K562 (cell line): Measurements from ENCODE around the gene SEC24B. TPM values are rescaled to one million over a fixed set of nuclear protein-coding genes. Genes with fewer than 3 reads are reported as not detected.

Experiments used
- CREM ChIP-seq: IDR thresholded peaks from 2 replicates; pipeline ENCODE4 v1.6.1; 2014; ENCODE audit warnings: antibody characterized with exemption, low read depth
- EP400 ChIP-seq: fragments of 450-650 bp; IDR thresholded peaks from 2 replicates; pipeline ENCODE4 v1.6.1; 2017; ENCODE audit warnings: antibody characterized with exemption, mild to moderate bottlenecking, moderate library complexity
- MCM2 ChIP-seq: fragments of 450-650 bp; IDR thresholded peaks from 2 replicates; pipeline ENCODE4 v1.6.1; 2017; ENCODE audit warnings: low read depth, mild to moderate bottlenecking
- MGA ChIP-seq: fragments of 450-650 bp; IDR thresholded peaks from 2 replicates; pipeline ENCODE4 v1.6.1; 2016; ENCODE audit warnings: mild to moderate bottlenecking, moderate library complexity
- MLX ChIP-seq, 2 experiments: fragments of 450-650 bp in 1 of 2; sonication (generic) in 1 of 2; formaldehyde crosslinking; conservative IDR thresholded peaks; 2 replicates each; pipeline versions ENCODE4 v1.4.0 to v1.8.1; 2020 to 2022; ENCODE audit warnings: mild to moderate bottlenecking in 1 of 2, missing genetic modification reagents in 1 of 2
- SAP30 ChIP-seq: fragments of 200-600 bp; sonication (generic); IDR thresholded peaks from 2 replicates; pipeline ENCODE4 v1.6.1; 2012; ENCODE audit warnings: borderline replicate concordance, low read depth, mild to moderate bottlenecking, moderate library complexity, low read length, control low read depth, inconsistent platforms; ENCODE audit not compliant: insufficient read depth, poor library complexity, severe bottlenecking
- ZFPM2 ChIP-seq: fragments of 250-450 bp; sonication (Bioruptor Pico); IDR thresholded peaks from 2 replicates; pipeline ENCODE4 v1.5.1; 2022; ENCODE audit warnings: mild to moderate bottlenecking
- ZNF347 ChIP-seq: fragments of 450-650 bp; formaldehyde crosslinking; IDR thresholded peaks from 2 replicates; pipeline ENCODE4 v1.4.0; 2020; ENCODE audit warnings: low read depth, mild to moderate bottlenecking, moderate library complexity
- ZNF561 ChIP-seq: fragments of 450-650 bp; formaldehyde crosslinking; conservative IDR thresholded peaks from 2 replicates; pipeline ENCODE4 v1.4.0; 2020; ENCODE audit warnings: mild to moderate bottlenecking, moderate library complexity
- ZNF609 ChIP-seq: sonication (generic); formaldehyde crosslinking; IDR thresholded peaks from 2 replicates; pipeline ENCODE4 v1.8.1; 2023; ENCODE audit warnings: missing genetic modification reagents, mild to moderate bottlenecking, borderline replicate concordance
- ZNF707 ChIP-seq: fragments of 250-450 bp; sonication (Bioruptor Pico); conservative IDR thresholded peaks from 2 replicates; pipeline ENCODE4 v1.8.0; 2022; ENCODE audit warnings: inconsistent platforms, mild to moderate bottlenecking, moderate library complexity
- polyA plus RNA-seq, 8 experiments: library from polyadenylated mRNA; depleted of rRNA in 4 of 8; stranded (reverse) in 5 of 8; unstranded in 3 of 8; fragments of >200 nt; fragmentation: Nextera tagmentation in 2 of 8; fragmentation: Illumina TruSeq in 1 of 8; extraction: Ambion mirVana in 2 of 8; extraction: Trizol in 1 of 8; gene quantifications; 2 replicates each; pipeline versions ENCODE4 v1.2.1 to v1.2.3, GENCODE V29; 2011 to 2014; ENCODE audit warnings: inconsistent platforms in 1 of 8, missing spikeins in 1 of 8
- total RNA-seq, 7 experiments: library from RNA; depleted of rRNA in 6 of 7; stranded (reverse); fragments of >200 nt in 6 of 7; fragmentation: Illumina TruSeq in 2 of 7; extraction: Trizol in 2 of 7; gene quantifications; 2 replicates each; pipeline versions ENCODE4 v1.2.1 to v1.2.3, GENCODE V29; 2011 to 2021; ENCODE audit warnings: low replicate concordance in 1 of 7

Gene SEC24B
- total and polyA plus RNA-seq, 9 of the 15 experiments (the other 6 are each of a cell fraction or from before 2014, with no cell fraction given) = 6.3 to 46.4 (median 17.1) TPM

- no peak for TF ChIP-seq MGA
- no peak for TF ChIP-seq MLX (CRISPR knock-in tag; conservative IDR thresholded peaks at IDR 0.05)
- no peak for TF ChIP-seq ZNF561 (CRISPR knock-in tag)
- no peak for TF ChIP-seq MCM2
- TF ChIP-seq EP400 = no peak
- no peak for TF ChIP-seq ZNF609 (CRISPR knock-in tag)
- no peak for TF ChIP-seq ZNF347
- no peak for TF ChIP-seq SAP30
- TF ChIP-seq ZFPM2 (CRISPR knock-in tag) = no peak
- TF ChIP-seq CREM = no peak
- TF ChIP-seq ZNF707 (CRISPR knock-in tag) = no peak
Measured at GRCh38 chr4:109440948-109441347, 7.3 kb downstream of the SEC24B start (continued).
